Osteoblast (primary cell): ENCODE data around the gene CAPZB. TPM values are rescaled to one million over a fixed set of nuclear protein-coding genes. Genes with fewer than 3 reads are reported as not detected.

Experiments used
- DNase-seq: peaks from one replicate; pipeline ENCODE4 v3.0.0; 2011; ENCODE audit warnings: low spot score, mixed read lengths; ENCODE audit not compliant: insufficient read length; ENCODE audit errors: missing footprints
- H2AFZ ChIP-seq: 2 replicates; pipeline ENCODE4 v1.6.0; 2011; ENCODE audit warnings: mild to moderate bottlenecking, low read length
- H3K27ac ChIP-seq: 2 replicates; pipeline ENCODE4 v1.5.1; 2011; ENCODE audit warnings: mild to moderate bottlenecking, low read depth, low read length, moderate library complexity
- H3K27me3 ChIP-seq: 2 replicates; pipeline ENCODE4 v1.6.0; 2012; ENCODE audit warnings: mild to moderate bottlenecking, control low read depth, inconsistent platforms, low read length, moderate library complexity; ENCODE audit not compliant: insufficient read depth
- H3K36me3 ChIP-seq: 2 replicates; pipeline ENCODE4 v1.5.1; 2011; ENCODE audit warnings: mild to moderate bottlenecking, low read length, control low read depth, moderate library complexity; ENCODE audit not compliant: insufficient read depth
- H3K4me1 ChIP-seq: 2 replicates; pipeline ENCODE4 v1.5.1; 2011; ENCODE audit warnings: mild to moderate bottlenecking, low read length, control low read depth, moderate library complexity; ENCODE audit not compliant: insufficient read depth
- H3K4me2 ChIP-seq: 2 replicates; pipeline ENCODE4 v1.6.0; 2011; ENCODE audit warnings: mild to moderate bottlenecking, low read length; ENCODE audit not compliant: insufficient read depth
- H3K4me3 ChIP-seq: fragments of 200-600 bp; sonication (generic); 3 replicates; pipeline ENCODE4 v1.5.1; 2012; ENCODE audit warnings: mild to moderate bottlenecking, low read length, inconsistent platforms; ENCODE audit not compliant: insufficient read depth
- H3K79me2 ChIP-seq: 2 replicates; pipeline ENCODE4 v1.6.0; 2012; ENCODE audit warnings: mild to moderate bottlenecking, low read length, control low read depth, inconsistent platforms; ENCODE audit not compliant: insufficient read depth
- H3K9me3 ChIP-seq: 2 replicates; pipeline ENCODE4 v1.5.1; 2011; ENCODE audit warnings: low read depth, low read length, control low read depth
- H4K20me1 ChIP-seq: 2 replicates; pipeline ENCODE4 v1.6.0; 2012; ENCODE audit warnings: mild to moderate bottlenecking, low read length, control low read depth; ENCODE audit not compliant: insufficient read depth
- CTCF ChIP-seq: IDR thresholded peaks from 2 replicates; pipeline ENCODE4 v1.5.1; 2011; ENCODE audit warnings: mild to moderate bottlenecking, low read depth, low read length, moderate library complexity; ENCODE audit errors: extremely low read depth
- total RNA-seq: library from RNA; depleted of rRNA; stranded (reverse); fragments of >200 nt; gene quantifications from 2 replicates; pipeline ENCODE4 v1.2.3, GENCODE V29; 2012

The CAPZB gene
- total RNA-seq, 1 donor, result 217 TPM

- peaks cover 3% of the 10 kb centered on the region for H3K4me1 ChIP-seq
- no peaks in the 10 kb centered on the region for H3K79me2 ChIP-seq
- no peaks in the 10 kb centered on the region for H3K9me3 ChIP-seq
- peaks cover 15% of the 10 kb centered on the region for H4K20me1 ChIP-seq
- H2AFZ ChIP-seq, result no peak overlapping the region
- no peak overlapping the region for H3K4me3 ChIP-seq
- H3K36me3 ChIP-seq, result peaks cover 31% of the 10 kb centered on the region
- H3K27me3 ChIP-seq, result no peaks in the 10 kb centered on the region
- TF ChIP-seq CTCF, result no peak
- peak; percentile 30 for DNase-seq
- no peak overlapping the region for H3K4me2 ChIP-seq
- H3K27ac ChIP-seq, result no peak overlapping the region
Observed at GRCh38 chr1:19329611-19330010, 155.7 kb downstream of the CAPZB start.

GRCh38 chr1:19329188-19329587, 156.2 kb downstream of the CAPZB start:
- Histone ChIP-seq H3K27ac (no peak overlapping the region), H2AFZ (no peak overlapping the region), H3K4me1 (peaks cover 3% of the 10 kb centered on the region), H3K4me2 (no peak overlapping the region), H3K79me2 (no peaks in the 10 kb centered on the region), H4K20me1 (peaks cover 14% of the 10 kb centered on the region), H3K4me3 (no peak overlapping the region), H3K9me3 (no peaks in the 10 kb centered on the region), H3K27me3 (no peaks in the 10 kb centered on the region), H3K36me3 (peaks cover 35% of the 10 kb centered on the region)
- TF ChIP-seq CTCF, result no peak
- peak; percentile 58 for DNase-seq

GRCh38 chr1:19328486-19328885, 156.9 kb downstream of the CAPZB start:
- Histone ChIP-seq H4K20me1 (peaks cover 12% of the 10 kb centered on the region), H3K9me3 (no peaks in the 10 kb centered on the region), H3K4me1 (no peaks in the 10 kb centered on the region), H3K36me3 (peaks cover 41% of the 10 kb centered on the region), H3K4me3 (no peak overlapping the region), H3K4me2 (no peak overlapping the region), H3K27ac (no peak overlapping the region), H3K79me2 (no peaks in the 10 kb centered on the region), H3K27me3 (no peaks in the 10 kb centered on the region), H2AFZ (no peak overlapping the region)
- peak; percentile 75 for DNase-seq
- no peak for TF ChIP-seq CTCF

GRCh38 chr1:19327736-19328135, 157.6 kb downstream of the CAPZB start:
- Histone ChIP-seq H3K4me3 (no peak overlapping the region), H3K9me3 (no peaks in the 10 kb centered on the region), H3K79me2 (no peaks in the 10 kb centered on the region), H2AFZ (no peak overlapping the region), H3K4me2 (no peak overlapping the region), H3K27ac (no peak overlapping the region), H3K36me3 (peaks cover 41% of the 10 kb centered on the region), H3K4me1 (no peaks in the 10 kb centered on the region), H3K27me3 (no peaks in the 10 kb centered on the region), H4K20me1 (peaks cover 12% of the 10 kb centered on the region)
- TF ChIP-seq CTCF, result no peak
- DNase-seq, result peak; percentile 72
